ENCODE results near the gene MAP3K5. TPM values are rescaled to one million over a fixed set of nuclear protein-coding genes. Genes with fewer than 3 reads are reported as not detected.

Gene MAP3K5
- polyA plus RNA-seq, 3 donors, result 9.6 to 12.0 (median 11.1) TPM

DNA sequence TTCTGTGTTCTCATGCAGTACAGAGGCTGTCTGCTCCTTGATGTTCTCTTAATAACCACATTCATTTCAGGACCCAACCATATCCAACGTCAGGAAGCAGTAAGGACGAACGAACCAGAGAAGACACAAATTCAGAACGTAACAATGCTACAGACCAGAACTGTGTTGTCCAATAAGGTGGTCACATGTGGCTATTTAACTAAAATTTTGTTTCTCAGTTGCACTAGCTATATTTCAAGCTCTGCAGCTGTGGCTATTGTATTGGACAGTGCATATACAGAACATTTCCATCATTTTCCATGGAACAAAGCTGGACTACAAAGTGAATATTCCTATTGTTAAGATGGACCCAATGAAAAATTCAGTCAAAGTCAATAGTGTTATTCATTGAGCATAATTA, 269.1 kb downstream of the MAP3K5 start:
- Mint-ChIP-seq H3K4me3 (no peak overlapping the region), H3K27ac (no peak overlapping the region), H3K36me3 (no peaks in the 10 kb centered on the region), H3K9me3 (no peaks in the 10 kb centered on the region), H3K27me3 (ENCODE audit: low read depth in 3 of 3) (peaks cover 3 to 5% (median 3%) of the 10 kb centered on the region in 3 donors), H3K4me1 (peaks cover 20% of the 10 kb centered on the region)
- Histone ChIP-seq H3K4me2 (replicated peaks; ENCODE audit: extremely low read depth, low read length, poor library complexity, severe bottlenecking) (no peak overlapping the region), H3K4me3 (replicated peaks in 1 of 3; ENCODE audit: low read depth in 2 of 3, low read length in 3 of 3) (no peak overlapping the region), H3K27ac (ENCODE audit: low read depth in 1 of 2, low read length in 2 of 2) (no peak overlapping the region), H3K9ac (ENCODE audit: insufficient read depth, low read length, poor library complexity, severe bottlenecking) (no peak overlapping the region), H3K9me3 (replicated peaks in 1 of 2; ENCODE audit: control insufficient read depth in 1 of 2, insufficient read depth in 1 of 2, low read length in 2 of 2) (no peaks in the 10 kb centered on the region), H3K4me1 (ENCODE audit: control insufficient read depth in 1 of 2, insufficient read depth in 2 of 2, low read length in 2 of 2) (peaks cover 12 to 19% of the 10 kb centered on the region in 2 donors), H3K79me2 (ENCODE audit: insufficient read depth, low read length) (no peaks in the 10 kb centered on the region), H3K27me3 (ENCODE audit: control insufficient read depth in 2 of 2, insufficient read depth in 2 of 2, low read length in 2 of 2) (no peaks in the 10 kb centered on the region), H2AFZ (ENCODE audit: insufficient read depth, low read depth, low read length, poor library complexity, severe bottlenecking) (no peak overlapping the region), H3K36me3 (replicated peaks in 1 of 2; ENCODE audit: control insufficient read depth in 1 of 2, insufficient read depth in 2 of 2, low read length in 2 of 2) (no peaks in the 10 kb centered on the region), H4K20me1 (ENCODE audit: insufficient read depth, low read length) (no peaks in the 10 kb centered on the region)
- no peak for DNase-seq
- WGBS (ENCODE audit: insufficient coverage), result 100% methylated on average over 3 of the region's 4 CpGs
- intact Hi-C loops (cut with micrococcal nuclease), result no loop called here
- TF ChIP-seq, protein P1, sequence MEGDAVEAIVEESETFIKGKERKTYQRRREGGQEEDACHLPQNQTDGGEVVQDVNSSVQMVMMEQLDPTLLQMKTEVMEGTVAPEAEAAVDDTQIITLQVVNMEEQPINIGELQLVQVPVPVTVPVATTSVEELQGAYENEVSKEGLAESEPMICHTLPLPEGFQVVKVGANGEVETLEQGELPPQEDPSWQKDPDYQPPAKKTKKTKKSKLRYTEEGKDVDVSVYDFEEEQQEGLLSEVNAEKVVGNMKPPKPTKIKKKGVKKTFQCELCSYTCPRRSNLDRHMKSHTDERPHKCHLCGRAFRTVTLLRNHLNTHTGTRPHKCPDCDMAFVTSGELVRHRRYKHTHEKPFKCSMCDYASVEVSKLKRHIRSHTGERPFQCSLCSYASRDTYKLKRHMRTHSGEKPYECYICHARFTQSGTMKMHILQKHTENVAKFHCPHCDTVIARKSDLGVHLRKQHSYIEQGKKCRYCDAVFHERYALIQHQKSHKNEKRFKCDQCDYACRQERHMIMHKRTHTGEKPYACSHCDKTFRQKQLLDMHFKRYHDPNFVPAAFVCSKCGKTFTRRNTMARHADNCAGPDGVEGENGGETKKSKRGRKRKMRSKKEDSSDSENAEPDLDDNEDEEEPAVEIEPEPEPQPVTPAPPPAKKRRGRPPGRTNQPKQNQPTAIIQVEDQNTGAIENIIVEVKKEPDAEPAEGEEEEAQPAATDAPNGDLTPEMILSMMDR (IDR thresholded peaks at IDR 0.05), result no peak

GRCh38 chr6:136522636-136523035, 269.6 kb downstream of the MAP3K5 start:
- H3K27me3 Mint-ChIP-seq (ENCODE audit: low read depth in 3 of 3), result peaks cover 3 to 5% (median 3%) of the 10 kb centered on the region in 3 donors
- intact Hi-C loops (cut with micrococcal nuclease), result no loop called here
- peaks cover 12 to 19% of the 10 kb centered on the region in 2 donors for H3K4me1 ChIP-seq (ENCODE audit: control insufficient read depth in 1 of 2, insufficient read depth in 2 of 2, low read length in 2 of 2)
- WGBS (ENCODE audit: insufficient coverage), result no CpG with 5 or more reads among the region's 3 CpGs
- no peaks in the 10 kb centered on the region for H3K36me3 Mint-ChIP-seq
- no peak overlapping the region for H3K4me3 Mint-ChIP-seq
- no peaks in the 10 kb centered on the region for H3K9me3 Mint-ChIP-seq
- H3K36me3 ChIP-seq (replicated peaks in 1 of 2; ENCODE audit: control insufficient read depth in 1 of 2, insufficient read depth in 2 of 2, low read length in 2 of 2), result no peaks in the 10 kb centered on the region
- H3K4me2 ChIP-seq (replicated peaks; ENCODE audit: extremely low read depth, low read length, poor library complexity, severe bottlenecking), result no peak overlapping the region
- H3K27me3 ChIP-seq (ENCODE audit: control insufficient read depth in 2 of 2, insufficient read depth in 2 of 2, low read length in 2 of 2), result no peaks in the 10 kb centered on the region
- no peaks in the 10 kb centered on the region for H3K9me3 ChIP-seq (replicated peaks in 1 of 2; ENCODE audit: control insufficient read depth in 1 of 2, insufficient read depth in 1 of 2, low read length in 2 of 2)
- H4K20me1 ChIP-seq (ENCODE audit: insufficient read depth, low read length), result no peaks in the 10 kb centered on the region
- no peak overlapping the region for H3K27ac Mint-ChIP-seq
- TF ChIP-seq, protein P1 (IDR thresholded peaks at IDR 0.05), result no peak
- no peak overlapping the region for H3K27ac ChIP-seq (ENCODE audit: low read depth in 1 of 2, low read length in 2 of 2)
- no peaks in the 10 kb centered on the region for H3K79me2 ChIP-seq (ENCODE audit: insufficient read depth, low read length)
- H2AFZ ChIP-seq (ENCODE audit: insufficient read depth, low read depth, low read length, poor library complexity, severe bottlenecking), result no peak overlapping the region
- no peak for DNase-seq
- H3K9ac ChIP-seq (ENCODE audit: insufficient read depth, low read length, poor library complexity, severe bottlenecking), result no peak overlapping the region
- H3K4me1 Mint-ChIP-seq, result peaks cover 20% of the 10 kb centered on the region
- H3K4me3 ChIP-seq (replicated peaks in 1 of 3; ENCODE audit: low read depth in 2 of 3, low read length in 3 of 3), result no peak overlapping the region

Measured in CD14-positive monocyte (primary cell).